H1 (cell line): Measurements from ENCODE around the gene RPL7L1. TPM values are rescaled to one million over a fixed set of nuclear protein-coding genes. Genes with fewer than 3 reads are reported as not detected.
"Not testable (repeated sequence)": the region's sequence is repeated elsewhere in the genome, so short reads cannot be mapped to it uniquely, and the experiment has no call there.

Source experiments
- CTCF ChIA-PET: fragments of 300-600 bp; sonication (Branson Sonifier 250); formaldehyde crosslinking; loops from one replicate; lab custom pipeline; 2021; ENCODE audit not compliant: partially characterized antibody; lab: Charles Lee
- POLR2A ChIA-PET: fragments of 300-600 bp; sonication (Branson Sonifier 250); formaldehyde crosslinking; loops from one replicate; lab custom pipeline; 2021; ENCODE audit warnings: inconsistent platforms; ENCODE audit not compliant: partially characterized antibody; lab: Charles Lee
- DNase-seq, 2 experiments: peaks; one replicate each; pipeline versions ENCODE4 v3.0.0 to v3.0.0-alpha.2; 2010 to 2022; ENCODE audit warnings: low spot score in 2 of 2, low read depth in 1 of 2, mixed read lengths in 1 of 2
- FAIRE-seq: peaks from 2 replicates; lab custom pipeline; 2011; peaks lifted over from hg19 to GRCh38; lab: Jason Lieb, UNC
- H2AFZ ChIP-seq: 2 replicates; pipeline ENCODE4 v1.8.1; 2012; ENCODE audit warnings: low read length, inconsistent platforms
- H2AK5ac ChIP-seq: 2 replicates; pipeline ENCODE4 v1.6.1; 2013; ENCODE audit warnings: low read depth, low read length
- H2BK120ac ChIP-seq: replicated peaks from 2 replicates; pipeline ENCODE3; 2013; ENCODE audit warnings: low read depth, low read length, inconsistent platforms
- H2BK12ac ChIP-seq: 2 replicates; pipeline ENCODE4 v1.6.1; 2013; ENCODE audit warnings: low read depth, low read length
- H2BK15ac ChIP-seq: 2 replicates; pipeline ENCODE4 v1.6.1; 2013; ENCODE audit warnings: low read length
- H2BK20ac ChIP-seq: 2 replicates; pipeline ENCODE4 v1.6.1; 2013; ENCODE audit warnings: low read length
- H2BK5ac ChIP-seq: 2 replicates; pipeline ENCODE4 v1.6.1; 2013; ENCODE audit warnings: low read depth, low read length
- H3K14ac ChIP-seq: 2 replicates; pipeline ENCODE4 v1.6.1; 2013; ENCODE audit warnings: inconsistent platforms; ENCODE audit not compliant: insufficient read length
- H3K18ac ChIP-seq: 2 replicates; pipeline ENCODE4 v1.6.1; 2013; ENCODE audit warnings: low read length; ENCODE audit errors: extremely low read depth
- H3K23ac ChIP-seq: 2 replicates; pipeline ENCODE4 v1.6.1; 2013; ENCODE audit warnings: inconsistent platforms; ENCODE audit not compliant: insufficient read length
- H3K23me2 ChIP-seq: 2 replicates; pipeline ENCODE4 v1.6.1; 2013; ENCODE audit warnings: low read depth, low read length
- H3K27ac ChIP-seq: 2 replicates; pipeline ENCODE4 v1.6.1; 2011; ENCODE audit warnings: low read depth, low read length, inconsistent platforms
- H3K27me3 ChIP-seq, 4 experiments: replicated peaks in 1 of 4; 1 replicate in 1 of 4; 2 replicates in 3 of 4; pipeline versions ENCODE4 v1.6.1 to v1.8.1; 2011 to 2013; ENCODE audit warnings: low read length in 3 of 4, mild to moderate bottlenecking in 3 of 4, inconsistent platforms in 2 of 4, mixed read lengths in 2 of 4, moderate library complexity in 1 of 4; ENCODE audit not compliant: control insufficient read depth in 3 of 4, insufficient read depth in 3 of 4; ENCODE audit errors: extremely low read depth in 1 of 4
- H3K36me3 ChIP-seq, 4 experiments: 2 replicates each; pipeline versions ENCODE4 v1.6.1 to v1.8.1; 2011 to 2013; ENCODE audit warnings: mild to moderate bottlenecking in 4 of 4, low read length in 3 of 4, moderate library complexity in 2 of 4, control low read depth in 1 of 4, inconsistent platforms in 1 of 4; ENCODE audit not compliant: insufficient read depth in 4 of 4, control insufficient read depth in 2 of 4
- H3K4ac ChIP-seq: replicated peaks from 2 replicates; pipeline ENCODE3; 2013; ENCODE audit warnings: low read length, low read depth, mixed read lengths, inconsistent platforms; ENCODE audit not compliant: insufficient read length
- H3K4me1 ChIP-seq, 4 experiments: replicated peaks in 1 of 4; 1 replicate in 1 of 4; 2 replicates in 3 of 4; pipeline versions ENCODE4 v1.6.1 to v1.8.1; 2011 to 2013; ENCODE audit warnings: low read length in 3 of 4, inconsistent platforms in 2 of 4, mixed read lengths in 1 of 4; ENCODE audit not compliant: insufficient read depth in 4 of 4, control insufficient read depth in 3 of 4
- H3K4me2 ChIP-seq, 2 experiments: 2 replicates each; pipeline versions ENCODE4 v1.6.1 to v1.8.1; 2011 to 2013; ENCODE audit warnings: low read depth in 2 of 2, low read length in 2 of 2, control low read depth in 1 of 2, inconsistent platforms in 1 of 2, mild to moderate bottlenecking in 1 of 2; ENCODE audit not compliant: insufficient read depth in 1 of 2
- H3K4me3 ChIP-seq, 4 experiments: fragments of 200-600, 300-600 bp in 1 of 4; sonication (generic), shearing (Covaris generic), sonication (Bioruptor Twin) in 1 of 4; 2 replicates each; pipeline versions ENCODE4 v1.5.1 to v1.8.1; 2011 to 2016; ENCODE audit warnings: low read length in 4 of 4, low read depth in 3 of 4, control low read depth in 2 of 4, inconsistent platforms in 2 of 4, mild to moderate bottlenecking in 2 of 4, mixed read lengths in 1 of 4, moderate library complexity in 1 of 4; ENCODE audit not compliant: insufficient read depth in 2 of 4; ENCODE audit errors: extremely low read depth in 1 of 4
- H3K56ac ChIP-seq: replicated peaks from 2 replicates; pipeline ENCODE3; 2013; ENCODE audit warnings: low read depth, mild to moderate bottlenecking, mixed read lengths, low read length, inconsistent platforms; ENCODE audit not compliant: insufficient read length
- H3K79me1 ChIP-seq: 2 replicates; pipeline ENCODE4 v1.6.1; 2013; ENCODE audit warnings: low read depth, low read length, control low read depth
- H3K79me2 ChIP-seq, 2 experiments: 2 replicates each; pipeline versions ENCODE4 v1.6.1 to v1.8.1; 2012 to 2013; ENCODE audit warnings: low read length in 2 of 2, mild to moderate bottlenecking in 2 of 2, inconsistent platforms in 1 of 2; ENCODE audit not compliant: insufficient read depth in 2 of 2, control insufficient read depth in 1 of 2
- H3K9ac ChIP-seq, 4 experiments: replicated peaks in 1 of 4; 1 replicate in 1 of 4; 2 replicates in 3 of 4; pipeline versions ENCODE4 v1.6.1 to v1.8.1; 2011 to 2013; ENCODE audit warnings: low read depth in 3 of 4, low read length in 3 of 4, control low read depth in 2 of 4, mild to moderate bottlenecking in 2 of 4, moderate library complexity in 2 of 4, inconsistent platforms in 1 of 4; ENCODE audit errors: extremely low read depth in 1 of 4
- H3K9me3 ChIP-seq, 2 experiments: 2 replicates each; pipeline versions ENCODE4 v1.6.1 to v1.8.1; 2012 to 2013; ENCODE audit warnings: mild to moderate bottlenecking in 2 of 2, moderate library complexity in 2 of 2, control low read depth in 1 of 2, inconsistent platforms in 1 of 2, low read depth in 1 of 2, low read length in 1 of 2, mixed read lengths in 1 of 2; ENCODE audit not compliant: insufficient read depth in 2 of 2
- H4K20me1 ChIP-seq, 2 experiments: replicated peaks in 1 of 2; 2 replicates each; pipeline versions ENCODE3 to v1.8.1; 2011 to 2013; ENCODE audit warnings: inconsistent platforms in 2 of 2, low read length in 2 of 2, mild to moderate bottlenecking in 1 of 2; ENCODE audit not compliant: insufficient read depth in 2 of 2, control insufficient read depth in 1 of 2
- H4K5ac ChIP-seq: 2 replicates; pipeline ENCODE4 v1.6.1; 2013; ENCODE audit warnings: low read length, low read depth, mixed read lengths, inconsistent platforms; ENCODE audit not compliant: insufficient read length
- H4K8ac ChIP-seq: 2 replicates; pipeline ENCODE4 v1.8.0; 2013; ENCODE audit warnings: mild to moderate bottlenecking, moderate library complexity, low read length, inconsistent platforms; ENCODE audit not compliant: insufficient read depth; ENCODE audit errors: extremely low read depth
- H4K91ac ChIP-seq: replicated peaks from 2 replicates; pipeline ENCODE3; 2013; ENCODE audit warnings: low read length, mixed read lengths, inconsistent platforms; ENCODE audit not compliant: insufficient read length
- TEAD4 ChIP-seq: IDR thresholded peaks from 2 replicates; pipeline ENCODE4 v1.6.1; 2012; ENCODE audit warnings: low read depth, low read length, inconsistent platforms, mixed read lengths
- WGBS, 2 experiments: shearing (Covaris generic) in 1 of 2; methylation state at CpG; one replicate each; pipeline versions ENCODE4 v1.1.6 to v1.1.7; 2013 to 2015; ENCODE audit warnings: low lambda C conversion rate in 2 of 2, mixed read lengths in 2 of 2, inconsistent platforms in 1 of 2, low coverage in 1 of 2, missing lambda C conversion rate in 1 of 2; ENCODE audit not compliant: insufficient replicate concordance in 2 of 2, insufficient coverage in 1 of 2, insufficient read length in 1 of 2; ENCODE audit errors: extremely low coverage in 1 of 2, missing lambda C conversion rate in 1 of 2; 5-methylcytosine and 5-hydroxymethylcytosine counted together
- polyA plus RNA-seq, 7 experiments: library from polyadenylated mRNA; depleted of rRNA in 3 of 7; stranded (reverse) in 5 of 7; unstranded in 2 of 7; fragments of >200 nt in 5 of 7; fragments of 200-250 nt in 2 of 7; gene quantifications; 1 replicate in 5 of 7; 2 replicates in 1 of 7; 4 replicates in 1 of 7; pipeline versions ENCODE4 v1.2.1 to v1.2.3, GENCODE V29; 2011 to 2013; ENCODE audit warnings: missing spikeins in 2 of 7, mixed read lengths in 2 of 7
- total RNA-seq: library from RNA; stranded (reverse); fragmentation: NEBNext Ultra II Directional; extraction: Animal tissue kit (Norgen Biotek cat#: 25700); gene quantifications from 2 replicates; pipeline ENCODE4 v1.2.1, GENCODE V29; 2021

Gene RPL7L1
- total and polyA plus RNA-seq, 2 of the 8 experiments (the other 6 are each of a cell fraction or from before 2014, with no cell fraction given) = 31.0 to 117 TPM

- no peak overlapping the region for H2AK5ac ChIP-seq
- peaks cover 3 to 33% of the 10 kb centered on the region in 2 experiments; a peak in 3 of 4 replicates for H3K79me2 ChIP-seq
These were observed 6.3 kb downstream of the RPL7L1 start for GRCh38 chr6:42885702-42886101.

GRCh38 chr6:42888201-42888600, 8.8 kb downstream of the RPL7L1 start:
- CTCF ChIA-PET, H3K79me2 ChIP-seq: not testable (repeated sequence)
- POLR2A ChIA-PET = interaction anchor here (1.5 to 7.0 kb wide), 2 partner anchors 8 to 224 kb away, joined by 3 to 130 read pairs; partner anchors contain the start of gene RPL7L1

More at GRCh38 chr6:42885702-42886101, 6.3 kb downstream of the RPL7L1 start:
- no peak for TF ChIP-seq TEAD4
- CTCF ChIA-PET = interaction anchor here (1.0 to 2.5 kb wide), 2 partner anchors 14 to 224 kb away, joined by 3 to 8 read pairs; no protein-coding TSS in a partner anchor
- H3K4me3 ChIP-seq = no peak overlapping the region
- no peaks in the 10 kb centered on the region for H3K27me3 ChIP-seq
- H3K14ac ChIP-seq = no peak overlapping the region
- no peak overlapping the region for H4K5ac ChIP-seq
- H4K91ac ChIP-seq = no peak overlapping the region
- H2BK120ac ChIP-seq = no peak overlapping the region
- no peak overlapping the region for H2BK12ac ChIP-seq
- H3K79me1 ChIP-seq = peaks cover 5% of the 10 kb centered on the region
- H4K20me1 ChIP-seq = peaks cover 3 to 14% of the 10 kb centered on the region in 2 experiments
- FAIRE-seq = no peak
- H3K56ac ChIP-seq = no peak overlapping the region
- H3K4me2 ChIP-seq = no peak overlapping the region
- H2BK15ac ChIP-seq = no peak overlapping the region
- no peak overlapping the region for H2AFZ ChIP-seq
- 93% methylated on average over 4 of the region's 4 CpGs; no CpG with 5 or more reads in 1 of the 2 experiments for WGBS, 2 experiments
- H3K18ac ChIP-seq = no peak overlapping the region
- H3K9me3 ChIP-seq = no peaks in the 10 kb centered on the region
- no peak overlapping the region for H3K4ac ChIP-seq
- no peaks in the 10 kb centered on the region for H3K23me2 ChIP-seq
- H3K23ac ChIP-seq = no peak overlapping the region
- POLR2A ChIA-PET = interaction anchor here (0.6 to 1.8 kb wide), 10 partner anchors 10 to 416 kb away, joined by 3 to 5 read pairs (median 3); no protein-coding TSS in a partner anchor
- DNase-seq = no peak
- no peak overlapping the region for H2BK5ac ChIP-seq
- H4K8ac ChIP-seq = no peak overlapping the region
- no peak overlapping the region for H3K27ac ChIP-seq
- no peak overlapping the region for H2BK20ac ChIP-seq
- H3K4me1 ChIP-seq = peaks cover 0 to 3% (median 2%) of the 10 kb centered on the region in 4 experiments; a peak in 3 of 7 replicates
- H3K36me3 ChIP-seq = peaks cover 24 to 57% (median 44%) of the 10 kb centered on the region in 4 experiments
- H3K9ac ChIP-seq = no peak overlapping the region

More at GRCh38 chr6:42888201-42888600, 8.8 kb downstream of the RPL7L1 start:
- not testable (repeated sequence) for FAIRE-seq, H3K4me2 ChIP-seq, H2AFZ ChIP-seq, H3K23ac ChIP-seq, H3K14ac ChIP-seq, H3K27me3 ChIP-seq, H3K27ac ChIP-seq, H2BK120ac ChIP-seq, H3K23me2 ChIP-seq, DNase-seq, H4K5ac ChIP-seq, H2BK12ac ChIP-seq, H2AK5ac ChIP-seq, H3K18ac ChIP-seq, H3K79me1 ChIP-seq, H3K4ac ChIP-seq, H2BK5ac ChIP-seq, H2BK20ac ChIP-seq, H3K4me3 ChIP-seq, H3K9me3 ChIP-seq, H2BK15ac ChIP-seq, H3K9ac ChIP-seq, H3K4me1 ChIP-seq, H4K8ac ChIP-seq, H4K91ac ChIP-seq, H3K56ac ChIP-seq
- Histone ChIP-seq H3K36me3 (peaks cover 23 to 41% (median 32%) of the 10 kb centered on the region in 4 experiments), H4K20me1 (peaks cover 3 to 13% of the 10 kb centered on the region in 2 experiments)
- 92% methylated on average over 4 of the region's 4 CpGs; no CpG with 5 or more reads in 1 of the 2 experiments for WGBS, 2 experiments
